ENCODE data around the gene CTSL.

The CTSL gene

DNA sequence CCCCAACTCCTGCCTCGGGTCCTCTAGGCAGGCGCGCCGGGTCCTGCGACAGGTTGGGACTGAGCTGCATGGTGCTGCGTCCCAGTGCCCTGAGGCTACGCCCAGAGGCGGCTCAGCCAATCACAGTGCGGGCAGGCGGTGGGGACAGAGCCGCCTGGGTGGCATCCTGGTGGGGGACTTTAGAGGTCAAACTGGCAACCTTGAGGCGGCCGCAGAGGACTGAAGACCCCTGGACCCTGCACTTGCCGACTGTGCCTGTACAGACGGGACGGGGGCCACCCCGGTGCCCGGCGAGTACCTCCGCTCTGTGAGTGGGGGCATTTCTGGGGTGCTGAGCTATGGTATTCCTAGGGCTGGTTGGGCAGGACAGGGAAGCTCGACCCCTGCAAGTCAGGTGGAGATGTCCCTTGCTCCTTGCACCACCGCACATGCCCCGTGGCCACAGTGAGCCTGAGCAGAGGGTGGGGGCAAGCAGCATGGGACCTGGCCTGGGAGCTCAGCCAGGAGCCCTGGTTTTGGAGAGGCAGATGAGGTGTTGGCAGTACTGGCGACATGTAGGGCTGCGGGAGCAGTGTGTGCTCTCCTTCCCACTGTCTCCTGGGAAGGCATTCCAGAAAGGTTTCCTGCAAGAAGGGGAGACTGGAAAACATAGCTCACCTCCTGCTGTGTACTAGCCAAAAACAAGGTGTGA, 45.5 kb downstream of the CTSL start:
- TF ChIP-seq, protein P1, sequence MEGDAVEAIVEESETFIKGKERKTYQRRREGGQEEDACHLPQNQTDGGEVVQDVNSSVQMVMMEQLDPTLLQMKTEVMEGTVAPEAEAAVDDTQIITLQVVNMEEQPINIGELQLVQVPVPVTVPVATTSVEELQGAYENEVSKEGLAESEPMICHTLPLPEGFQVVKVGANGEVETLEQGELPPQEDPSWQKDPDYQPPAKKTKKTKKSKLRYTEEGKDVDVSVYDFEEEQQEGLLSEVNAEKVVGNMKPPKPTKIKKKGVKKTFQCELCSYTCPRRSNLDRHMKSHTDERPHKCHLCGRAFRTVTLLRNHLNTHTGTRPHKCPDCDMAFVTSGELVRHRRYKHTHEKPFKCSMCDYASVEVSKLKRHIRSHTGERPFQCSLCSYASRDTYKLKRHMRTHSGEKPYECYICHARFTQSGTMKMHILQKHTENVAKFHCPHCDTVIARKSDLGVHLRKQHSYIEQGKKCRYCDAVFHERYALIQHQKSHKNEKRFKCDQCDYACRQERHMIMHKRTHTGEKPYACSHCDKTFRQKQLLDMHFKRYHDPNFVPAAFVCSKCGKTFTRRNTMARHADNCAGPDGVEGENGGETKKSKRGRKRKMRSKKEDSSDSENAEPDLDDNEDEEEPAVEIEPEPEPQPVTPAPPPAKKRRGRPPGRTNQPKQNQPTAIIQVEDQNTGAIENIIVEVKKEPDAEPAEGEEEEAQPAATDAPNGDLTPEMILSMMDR (IDR thresholded peaks at IDR 0.05): no peak

DNA sequence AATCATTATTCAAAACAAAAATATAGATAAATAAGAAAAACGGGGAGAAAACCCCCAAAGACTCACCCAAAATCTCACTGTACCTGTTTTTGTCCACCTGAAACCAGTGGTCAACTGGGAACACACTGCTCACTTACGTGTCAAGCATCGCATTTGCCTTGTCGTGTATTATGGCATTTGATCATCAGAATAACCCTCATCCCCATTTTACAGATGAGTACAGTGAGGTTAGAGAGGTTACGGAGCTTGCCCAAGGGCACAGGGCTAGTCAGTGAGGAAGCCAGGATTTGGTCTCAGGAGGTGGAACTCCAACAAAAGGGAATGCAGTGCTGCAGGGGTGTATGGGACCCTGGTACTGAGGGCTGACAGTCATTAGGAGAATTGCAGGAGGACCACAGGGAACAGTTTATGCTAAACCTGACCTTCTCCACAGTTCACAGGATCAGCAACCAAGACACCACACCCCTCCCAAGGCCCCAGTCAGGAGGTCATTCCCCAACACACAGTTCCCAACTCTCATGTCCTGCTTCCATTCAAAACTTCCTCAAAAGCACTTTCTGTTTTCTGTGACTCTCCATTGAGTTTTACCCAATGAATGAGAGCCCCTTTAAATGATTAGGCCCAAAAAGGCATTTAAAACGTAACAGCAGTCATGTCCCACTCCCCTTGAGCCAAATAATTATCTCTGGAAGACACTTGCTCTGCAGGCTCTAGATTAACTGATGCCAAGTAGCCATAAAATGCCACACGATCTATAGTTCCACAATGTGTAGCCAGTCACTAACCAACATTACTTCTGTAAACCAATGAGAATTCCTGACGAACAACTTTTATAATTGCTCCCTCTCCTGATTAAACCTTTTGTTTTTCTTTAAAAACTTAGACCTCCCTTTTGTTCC, 50.8 kb downstream of the CTSL start:
- TF ChIP-seq, protein P1 (IDR thresholded peaks at IDR 0.05): no peak

DNA sequence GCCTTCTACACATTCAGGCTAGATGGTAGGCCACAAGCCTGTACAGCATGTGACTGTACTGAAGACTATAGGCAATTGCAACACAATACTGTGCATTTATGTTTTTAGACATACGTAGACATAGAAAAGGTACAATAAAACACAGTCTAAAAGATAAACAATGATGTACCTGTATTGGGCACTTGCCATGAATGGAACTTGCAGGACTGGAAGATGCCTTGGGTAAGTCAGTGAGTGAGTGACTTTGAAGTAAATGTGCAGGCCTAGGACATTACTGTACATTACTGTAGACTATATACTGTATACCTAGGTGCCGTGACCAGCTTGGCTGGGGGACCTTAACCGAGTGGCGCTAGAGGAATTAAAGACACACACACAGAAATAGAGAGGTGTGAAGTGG, 53.1 kb downstream of the CTSL start:
- TF ChIP-seq, protein P1 (IDR thresholded peaks at IDR 0.05): no peak

All from LNCAP (cell line).